ENCODE data around the gene PRPF38A.

GRCh38 chr1:52399629-52400028 lies 4.8 kb upstream of the PRPF38A start:
- TF ChIP-seq POLR2A (IDR thresholded peaks at IDR 0.05) (no peak), CTCF (IDR thresholded peaks at IDR 0.05) (no peak)
